ENCODE results near the gene EDEM3. TPM values are rescaled to one million over a fixed set of nuclear protein-coding genes. Genes with fewer than 3 reads are reported as not detected.

Gene EDEM3
- polyA plus RNA-seq, 1 donor from 2014 or later: 49.5 TPM

DNA sequence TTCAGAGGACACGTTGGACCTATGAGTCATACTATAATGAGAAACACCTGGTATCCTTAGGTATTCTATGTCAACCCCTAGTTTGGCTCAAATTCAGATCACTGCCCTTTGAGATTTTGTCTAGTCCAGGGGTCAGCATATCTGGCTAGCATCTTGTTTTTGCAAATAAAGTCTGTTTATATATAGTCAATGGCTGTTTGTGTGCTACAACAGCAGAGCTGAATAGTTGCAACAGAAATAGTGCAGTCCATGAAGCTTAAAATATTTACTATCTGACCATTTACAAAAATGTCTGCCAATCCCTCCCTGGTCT lies 48.5 kb upstream of the EDEM3 start:
- no peaks in the 10 kb centered on the region for H3F3A ChIP-seq (ENCODE audit: insufficient read depth, low read length, poor library complexity, severe bottlenecking)
- no peaks in the 10 kb centered on the region for H3K9me2 ChIP-seq (ENCODE audit: insufficient read depth, low read length)
- no peaks in the 10 kb centered on the region for H3K79me2 ChIP-seq (replicated peaks; ENCODE audit: insufficient read depth, low read length)
- no peaks in the 10 kb centered on the region for H3K27me3 ChIP-seq (ENCODE audit: insufficient read depth, low read depth, low read length)
- H2AFZ ChIP-seq (ENCODE audit: low read depth, low read length): no peak overlapping the region
- no peaks in the 10 kb centered on the region for H3K9me3 ChIP-seq (ENCODE audit: low read length)
- H3K4me2 ChIP-seq (ENCODE audit: low read length): no peak overlapping the region
- H3K27ac ChIP-seq (ENCODE audit: low read length): no peak overlapping the region
- no peak overlapping the region for H3K9ac ChIP-seq (ENCODE audit: low read length)
- no peak overlapping the region for H3K4me3 ChIP-seq (ENCODE audit: low read length)
- H3K36me3 ChIP-seq (ENCODE audit: insufficient read depth, low read length): no peaks in the 10 kb centered on the region
- H4K20me1 ChIP-seq (ENCODE audit: insufficient read depth): no peaks in the 10 kb centered on the region
- TF ChIP-seq TAF1 (IDR thresholded peaks at IDR 0.05; ENCODE audit: low read depth): no peak
- no peak for TF ChIP-seq SMC3 (conservative IDR thresholded peaks at IDR 0.05; ENCODE audit: poor library complexity)
- TF ChIP-seq, protein P1, sequence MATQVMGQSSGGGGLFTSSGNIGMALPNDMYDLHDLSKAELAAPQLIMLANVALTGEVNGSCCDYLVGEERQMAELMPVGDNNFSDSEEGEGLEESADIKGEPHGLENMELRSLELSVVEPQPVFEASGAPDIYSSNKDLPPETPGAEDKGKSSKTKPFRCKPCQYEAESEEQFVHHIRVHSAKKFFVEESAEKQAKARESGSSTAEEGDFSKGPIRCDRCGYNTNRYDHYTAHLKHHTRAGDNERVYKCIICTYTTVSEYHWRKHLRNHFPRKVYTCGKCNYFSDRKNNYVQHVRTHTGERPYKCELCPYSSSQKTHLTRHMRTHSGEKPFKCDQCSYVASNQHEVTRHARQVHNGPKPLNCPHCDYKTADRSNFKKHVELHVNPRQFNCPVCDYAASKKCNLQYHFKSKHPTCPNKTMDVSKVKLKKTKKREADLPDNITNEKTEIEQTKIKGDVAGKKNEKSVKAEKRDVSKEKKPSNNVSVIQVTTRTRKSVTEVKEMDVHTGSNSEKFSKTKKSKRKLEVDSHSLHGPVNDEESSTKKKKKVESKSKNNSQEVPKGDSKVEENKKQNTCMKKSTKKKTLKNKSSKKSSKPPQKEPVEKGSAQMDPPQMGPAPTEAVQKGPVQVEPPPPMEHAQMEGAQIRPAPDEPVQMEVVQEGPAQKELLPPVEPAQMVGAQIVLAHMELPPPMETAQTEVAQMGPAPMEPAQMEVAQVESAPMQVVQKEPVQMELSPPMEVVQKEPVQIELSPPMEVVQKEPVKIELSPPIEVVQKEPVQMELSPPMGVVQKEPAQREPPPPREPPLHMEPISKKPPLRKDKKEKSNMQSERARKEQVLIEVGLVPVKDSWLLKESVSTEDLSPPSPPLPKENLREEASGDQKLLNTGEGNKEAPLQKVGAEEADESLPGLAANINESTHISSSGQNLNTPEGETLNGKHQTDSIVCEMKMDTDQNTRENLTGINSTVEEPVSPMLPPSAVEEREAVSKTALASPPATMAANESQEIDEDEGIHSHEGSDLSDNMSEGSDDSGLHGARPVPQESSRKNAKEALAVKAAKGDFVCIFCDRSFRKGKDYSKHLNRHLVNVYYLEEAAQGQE (IDR thresholded peaks at IDR 0.05; ENCODE audit: borderline replicate concordance): no peak
- no peak for TF ChIP-seq POLR2AphosphoS5 (IDR thresholded peaks at IDR 0.05)
- no peak for TF ChIP-seq EP300 (conservative IDR thresholded peaks at IDR 0.05; ENCODE audit: poor library complexity, severe bottlenecking)
- TF ChIP-seq RAD21 (conservative IDR thresholded peaks at IDR 0.05): no peak
- TF ChIP-seq MXI1 (conservative IDR thresholded peaks at IDR 0.05; ENCODE audit: poor library complexity, severe bottlenecking): no peak
- TF ChIP-seq, protein P2, sequence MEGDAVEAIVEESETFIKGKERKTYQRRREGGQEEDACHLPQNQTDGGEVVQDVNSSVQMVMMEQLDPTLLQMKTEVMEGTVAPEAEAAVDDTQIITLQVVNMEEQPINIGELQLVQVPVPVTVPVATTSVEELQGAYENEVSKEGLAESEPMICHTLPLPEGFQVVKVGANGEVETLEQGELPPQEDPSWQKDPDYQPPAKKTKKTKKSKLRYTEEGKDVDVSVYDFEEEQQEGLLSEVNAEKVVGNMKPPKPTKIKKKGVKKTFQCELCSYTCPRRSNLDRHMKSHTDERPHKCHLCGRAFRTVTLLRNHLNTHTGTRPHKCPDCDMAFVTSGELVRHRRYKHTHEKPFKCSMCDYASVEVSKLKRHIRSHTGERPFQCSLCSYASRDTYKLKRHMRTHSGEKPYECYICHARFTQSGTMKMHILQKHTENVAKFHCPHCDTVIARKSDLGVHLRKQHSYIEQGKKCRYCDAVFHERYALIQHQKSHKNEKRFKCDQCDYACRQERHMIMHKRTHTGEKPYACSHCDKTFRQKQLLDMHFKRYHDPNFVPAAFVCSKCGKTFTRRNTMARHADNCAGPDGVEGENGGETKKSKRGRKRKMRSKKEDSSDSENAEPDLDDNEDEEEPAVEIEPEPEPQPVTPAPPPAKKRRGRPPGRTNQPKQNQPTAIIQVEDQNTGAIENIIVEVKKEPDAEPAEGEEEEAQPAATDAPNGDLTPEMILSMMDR (IDR thresholded peaks at IDR 0.05; ENCODE audit: poor library complexity, severe bottlenecking): no peak
- TF ChIP-seq EZH2 (IDR thresholded peaks at IDR 0.05; ENCODE audit: borderline replicate concordance, insufficient read depth, low read length, poor library complexity, severe bottlenecking): no peak

DNA sequence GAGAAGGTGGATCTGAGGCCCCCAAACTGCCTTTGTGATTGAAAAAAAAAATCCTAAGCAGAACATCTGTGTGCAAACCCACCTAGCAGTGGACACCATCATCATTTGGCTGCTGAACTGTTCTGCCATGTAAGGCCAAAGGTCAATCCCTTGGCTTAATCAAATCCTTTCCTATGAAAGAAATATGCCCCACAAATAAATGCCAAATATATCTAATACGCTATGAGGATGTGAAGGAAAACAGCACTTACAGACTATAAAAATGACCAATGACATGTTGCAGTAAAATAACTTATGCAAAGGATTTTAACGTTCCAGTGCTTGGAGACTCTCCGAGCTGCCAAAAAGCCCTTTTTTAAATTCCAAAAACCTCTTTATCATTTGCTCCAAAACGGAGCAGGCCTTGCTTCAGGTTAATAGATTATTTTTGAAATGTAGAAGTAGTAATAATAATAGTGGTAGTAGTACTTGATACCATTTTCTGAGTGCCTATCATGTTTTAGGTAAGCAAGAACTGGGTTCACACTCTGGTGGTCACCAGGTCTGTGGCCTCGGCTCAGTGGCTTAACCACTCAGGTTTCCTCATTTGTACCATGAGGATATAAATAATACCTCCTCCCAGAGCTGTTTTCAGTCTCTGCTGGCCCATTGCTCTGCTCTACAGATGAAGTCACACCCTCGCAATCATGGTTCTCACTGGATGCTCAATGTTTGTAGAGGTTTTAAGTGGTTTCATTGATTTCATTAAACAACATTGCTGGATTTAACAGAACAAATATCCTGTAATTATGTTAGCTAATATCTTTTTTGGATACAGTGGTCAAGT lies 47.9 kb upstream of the EDEM3 start:
- Histone ChIP-seq H4K20me1 (ENCODE audit: insufficient read depth) (no peaks in the 10 kb centered on the region), H3K4me3 (ENCODE audit: low read length) (no peak overlapping the region), H3K9me3 (ENCODE audit: low read length) (no peaks in the 10 kb centered on the region), H3K27me3 (ENCODE audit: insufficient read depth, low read depth, low read length) (no peaks in the 10 kb centered on the region), H3K9me2 (ENCODE audit: insufficient read depth, low read length) (no peaks in the 10 kb centered on the region), H3K4me2 (ENCODE audit: low read length) (no peak overlapping the region), H2AFZ (ENCODE audit: low read depth, low read length) (no peak overlapping the region), H3K36me3 (ENCODE audit: insufficient read depth, low read length) (no peaks in the 10 kb centered on the region), H3K27ac (ENCODE audit: low read length) (no peak overlapping the region), H3K79me2 (replicated peaks; ENCODE audit: insufficient read depth, low read length) (no peaks in the 10 kb centered on the region), H3K9ac (ENCODE audit: low read length) (no peak overlapping the region), H3F3A (ENCODE audit: insufficient read depth, low read length, poor library complexity, severe bottlenecking) (no peaks in the 10 kb centered on the region)
- TF ChIP-seq SMC3 (conservative IDR thresholded peaks at IDR 0.05; ENCODE audit: poor library complexity) (no peak), TAF1 (IDR thresholded peaks at IDR 0.05; ENCODE audit: low read depth) (no peak), MXI1 (conservative IDR thresholded peaks at IDR 0.05; ENCODE audit: poor library complexity, severe bottlenecking) (no peak), POLR2AphosphoS5 (IDR thresholded peaks at IDR 0.05) (no peak), RAD21 (conservative IDR thresholded peaks at IDR 0.05) (no peak), EP300 (conservative IDR thresholded peaks at IDR 0.05; ENCODE audit: poor library complexity, severe bottlenecking) (no peak), EZH2 (IDR thresholded peaks at IDR 0.05; ENCODE audit: borderline replicate concordance, insufficient read depth, low read length, poor library complexity, severe bottlenecking) (no peak)
- TF ChIP-seq, protein P1 (IDR thresholded peaks at IDR 0.05; ENCODE audit: borderline replicate concordance): no peak
